Central memory CD8-positive, alpha-beta T cell (primary cell): Measurements from ENCODE around the gene RADIL.

ENCODE experiments used
- ATAC-seq: fragments of 150-1000 bp; cut with Tn5 transposase; replicated peaks from 2 replicates; pipeline ENCODE4 v1.10.0; 2022; ENCODE audit warnings: mild to moderate bottlenecking, moderate FRiP score, moderate number of reproducible peaks; ENCODE audit not compliant: poor library complexity, severe bottlenecking; ENCODE audit errors: extremely low read depth
- DNase-seq, 2 donors: peaks; one replicate each; pipeline ENCODE4 v3.0.0; 2021; ENCODE audit warnings: low spot score in 2 of 2
- H3K27ac Mint-ChIP-seq: one replicate; pipeline ENCODE4 v1.8.0; 2022; ENCODE audit warnings: low read depth, mild to moderate bottlenecking, moderate library complexity, mixed read lengths
- H3K27me3 Mint-ChIP-seq: one replicate; pipeline ENCODE4 v1.8.0; 2022; ENCODE audit warnings: mixed read lengths
- H3K36me3 Mint-ChIP-seq: one replicate; pipeline ENCODE4 v1.8.0; 2022; ENCODE audit warnings: mild to moderate bottlenecking, moderate library complexity, mixed read lengths; ENCODE audit not compliant: insufficient read depth
- H3K4me1 Mint-ChIP-seq: one replicate; pipeline ENCODE4 v1.8.0; 2022; ENCODE audit warnings: mixed read lengths
- H3K4me3 Mint-ChIP-seq: one replicate; pipeline ENCODE4 v1.8.0; 2022; ENCODE audit warnings: mild to moderate bottlenecking, moderate library complexity, mixed read lengths
- H3K9me3 Mint-ChIP-seq: one replicate; pipeline ENCODE4 v1.8.0; 2022; ENCODE audit warnings: mixed read lengths

Gene RADIL

GRCh38 chr7:4883372-4884144 lies at the start of gene RADIL:
TSS of gene RADIL (minus strand) at chr7:4883716. CDS start at chr7:4878139, 5,577 bp downstream.
- H3K27me3 Mint-ChIP-seq: peaks cover 32% of the 10 kb centered on the region
- DNase-seq (peak; percentile 74 to 77), ATAC-seq (peak; percentile 80)
- H3K4me3 Mint-ChIP-seq: peak within 1 kb of the TSS; percentile 57
- H3K36me3 Mint-ChIP-seq: peaks cover 3% of the 10 kb centered on the region
- H3K27ac Mint-ChIP-seq: no peak within 1 kb of the TSS
- H3K4me1 Mint-ChIP-seq: peaks cover 10% of the 10 kb centered on the region
- H3K9me3 Mint-ChIP-seq: no peaks in the 10 kb centered on the region

- no peaks in the 10 kb centered on the region for H3K9me3 Mint-ChIP-seq
- H3K36me3 Mint-ChIP-seq: no peaks in the 10 kb centered on the region
- no peak for ATAC-seq
- H3K4me3 Mint-ChIP-seq: no peak overlapping the region
- DNase-seq: no peak
- H3K4me1 Mint-ChIP-seq: no peaks in the 10 kb centered on the region
- H3K27ac Mint-ChIP-seq: no peak overlapping the region
- H3K27me3 Mint-ChIP-seq: peaks cover 19% of the 10 kb centered on the region
These were observed 48.4 kb upstream of the RADIL start for GRCh38 chr7:4931943-4932342.

- no peaks in the 10 kb centered on the region for H3K9me3 Mint-ChIP-seq
- peaks cover 5% of the 10 kb centered on the region for H3K4me1 Mint-ChIP-seq
- H3K27me3 Mint-ChIP-seq: peaks cover 19% of the 10 kb centered on the region
- H3K4me3 Mint-ChIP-seq: no peak overlapping the region
- H3K27ac Mint-ChIP-seq: no peak overlapping the region
- ATAC-seq (no peak), DNase-seq (no peak)
- no peaks in the 10 kb centered on the region for H3K36me3 Mint-ChIP-seq
These were observed 45.5 kb upstream of the RADIL start for GRCh38 chr7:4929005-4929404.

- H3K9me3 Mint-ChIP-seq: no peaks in the 10 kb centered on the region
- no peak for DNase-seq
- H3K4me3 Mint-ChIP-seq: no peak overlapping the region
- no peak overlapping the region for H3K27ac Mint-ChIP-seq
- H3K27me3 Mint-ChIP-seq: peaks cover 19% of the 10 kb centered on the region
- H3K36me3 Mint-ChIP-seq: no peaks in the 10 kb centered on the region
- no peak for ATAC-seq
- H3K4me1 Mint-ChIP-seq: peaks cover 5% of the 10 kb centered on the region
These were observed 44.9 kb upstream of the RADIL start for GRCh38 chr7:4928445-4928844.

GRCh38 chr7:4919969-4920766 lies 36.7 kb upstream of the RADIL start:
- Mint-ChIP-seq H3K27me3 (peaks cover 18% of the 10 kb centered on the region), H3K36me3 (no peaks in the 10 kb centered on the region), H3K27ac (no peak overlapping the region), H3K4me1 (no peaks in the 10 kb centered on the region), H3K4me3 (no peak overlapping the region), H3K9me3 (no peaks in the 10 kb centered on the region)
- no peak for ATAC-seq
- DNase-seq: no peak

- Mint-ChIP-seq H3K4me3 (no peak overlapping the region), H3K27me3 (peaks cover 13% of the 10 kb centered on the region), H3K27ac (no peak overlapping the region), H3K9me3 (no peaks in the 10 kb centered on the region), H3K36me3 (no peaks in the 10 kb centered on the region), H3K4me1 (no peaks in the 10 kb centered on the region)
- ATAC-seq: no peak
- DNase-seq: no peak
These were observed 32.6 kb upstream of the RADIL start for GRCh38 chr7:4916113-4916512.

GRCh38 chr7:4911111-4911828 lies 27.8 kb upstream of the RADIL start:
- DNase-seq: no peak
- no peaks in the 10 kb centered on the region for H3K4me1 Mint-ChIP-seq
- H3K27ac Mint-ChIP-seq: no peak overlapping the region
- H3K9me3 Mint-ChIP-seq: no peaks in the 10 kb centered on the region
- peaks cover 15% of the 10 kb centered on the region for H3K27me3 Mint-ChIP-seq
- ATAC-seq: no peak
- no peaks in the 10 kb centered on the region for H3K36me3 Mint-ChIP-seq
- no peak overlapping the region for H3K4me3 Mint-ChIP-seq

GRCh38 chr7:4906682-4907081 lies 23.2 kb upstream of the RADIL start:
- DNase-seq (no peak), ATAC-seq (no peak)
- no peaks in the 10 kb centered on the region for H3K4me1 Mint-ChIP-seq
- peaks cover 2% of the 10 kb centered on the region for H3K36me3 Mint-ChIP-seq
- H3K4me3 Mint-ChIP-seq: no peak overlapping the region
- H3K27me3 Mint-ChIP-seq: peaks cover 48% of the 10 kb centered on the region
- H3K9me3 Mint-ChIP-seq: no peaks in the 10 kb centered on the region
- H3K27ac Mint-ChIP-seq: no peak overlapping the region

- peaks cover 46% of the 10 kb centered on the region for H3K27me3 Mint-ChIP-seq
- ATAC-seq (no peak), DNase-seq (no peak)
- peaks cover 2% of the 10 kb centered on the region for H3K36me3 Mint-ChIP-seq
- H3K27ac Mint-ChIP-seq: no peak overlapping the region
- no peak overlapping the region for H3K4me3 Mint-ChIP-seq
- no peaks in the 10 kb centered on the region for H3K9me3 Mint-ChIP-seq
- H3K4me1 Mint-ChIP-seq: no peaks in the 10 kb centered on the region
These were observed 21.7 kb upstream of the RADIL start for GRCh38 chr7:4905171-4905570.

GRCh38 chr7:4904346-4904745 lies 20.8 kb upstream of the RADIL start:
- Mint-ChIP-seq H3K27me3 (peaks cover 49% of the 10 kb centered on the region), H3K4me1 (no peaks in the 10 kb centered on the region), H3K27ac (no peak overlapping the region), H3K36me3 (peaks cover 2% of the 10 kb centered on the region), H3K4me3 (no peak overlapping the region), H3K9me3 (no peaks in the 10 kb centered on the region)
- ATAC-seq: no peak
- DNase-seq: no peak

- H3K36me3 Mint-ChIP-seq: no peaks in the 10 kb centered on the region
- H3K27me3 Mint-ChIP-seq: peaks cover 12% of the 10 kb centered on the region
- ATAC-seq (no peak), DNase-seq (no peak)
- no peak overlapping the region for H3K27ac Mint-ChIP-seq
- H3K4me3 Mint-ChIP-seq: no peak overlapping the region
- H3K9me3 Mint-ChIP-seq: no peaks in the 10 kb centered on the region
- H3K4me1 Mint-ChIP-seq: no peaks in the 10 kb centered on the region
These were observed 12.2 kb upstream of the RADIL start for GRCh38 chr7:4895766-4896165.

GRCh38 chr7:4894482-4894881 lies 11.0 kb upstream of the RADIL start:
- ATAC-seq: no peak
- Mint-ChIP-seq H3K27me3 (peaks cover 7% of the 10 kb centered on the region), H3K27ac (no peak overlapping the region), H3K9me3 (no peaks in the 10 kb centered on the region), H3K4me1 (no peaks in the 10 kb centered on the region), H3K4me3 (no peak overlapping the region), H3K36me3 (no peaks in the 10 kb centered on the region)
- no peak for DNase-seq
